ENCODE results near the gene FBLN1. TPM values are rescaled to one million over a fixed set of nuclear protein-coding genes. Genes with fewer than 3 reads are reported as not detected.

Gene FBLN1
- total RNA-seq, 1 donor from 2014 or later = 271 TPM

- H3K36me3 Mint-ChIP-seq = no peaks in the 10 kb centered on the region
- peaks cover 33% of the 10 kb centered on the region for H3K4me1 Mint-ChIP-seq (ENCODE audit: unreplicated experiment)
- no peak for DNase-seq (ENCODE audit: extremely low spot score, unreplicated experiment)
- no peak overlapping the region for H3K4me3 Mint-ChIP-seq
- TF ChIP-seq, protein P1, sequence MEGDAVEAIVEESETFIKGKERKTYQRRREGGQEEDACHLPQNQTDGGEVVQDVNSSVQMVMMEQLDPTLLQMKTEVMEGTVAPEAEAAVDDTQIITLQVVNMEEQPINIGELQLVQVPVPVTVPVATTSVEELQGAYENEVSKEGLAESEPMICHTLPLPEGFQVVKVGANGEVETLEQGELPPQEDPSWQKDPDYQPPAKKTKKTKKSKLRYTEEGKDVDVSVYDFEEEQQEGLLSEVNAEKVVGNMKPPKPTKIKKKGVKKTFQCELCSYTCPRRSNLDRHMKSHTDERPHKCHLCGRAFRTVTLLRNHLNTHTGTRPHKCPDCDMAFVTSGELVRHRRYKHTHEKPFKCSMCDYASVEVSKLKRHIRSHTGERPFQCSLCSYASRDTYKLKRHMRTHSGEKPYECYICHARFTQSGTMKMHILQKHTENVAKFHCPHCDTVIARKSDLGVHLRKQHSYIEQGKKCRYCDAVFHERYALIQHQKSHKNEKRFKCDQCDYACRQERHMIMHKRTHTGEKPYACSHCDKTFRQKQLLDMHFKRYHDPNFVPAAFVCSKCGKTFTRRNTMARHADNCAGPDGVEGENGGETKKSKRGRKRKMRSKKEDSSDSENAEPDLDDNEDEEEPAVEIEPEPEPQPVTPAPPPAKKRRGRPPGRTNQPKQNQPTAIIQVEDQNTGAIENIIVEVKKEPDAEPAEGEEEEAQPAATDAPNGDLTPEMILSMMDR (conservative IDR thresholded peaks at IDR 0.05) = no peak
- H3K9me3 Mint-ChIP-seq = no peaks in the 10 kb centered on the region
- H3K27me3 Mint-ChIP-seq = peaks cover 39% of the 10 kb centered on the region
- H3K27ac Mint-ChIP-seq = no peak overlapping the region
Observed at GRCh38 chr22:45632791-45633515, 130.3 kb downstream of the FBLN1 start.

DNA sequence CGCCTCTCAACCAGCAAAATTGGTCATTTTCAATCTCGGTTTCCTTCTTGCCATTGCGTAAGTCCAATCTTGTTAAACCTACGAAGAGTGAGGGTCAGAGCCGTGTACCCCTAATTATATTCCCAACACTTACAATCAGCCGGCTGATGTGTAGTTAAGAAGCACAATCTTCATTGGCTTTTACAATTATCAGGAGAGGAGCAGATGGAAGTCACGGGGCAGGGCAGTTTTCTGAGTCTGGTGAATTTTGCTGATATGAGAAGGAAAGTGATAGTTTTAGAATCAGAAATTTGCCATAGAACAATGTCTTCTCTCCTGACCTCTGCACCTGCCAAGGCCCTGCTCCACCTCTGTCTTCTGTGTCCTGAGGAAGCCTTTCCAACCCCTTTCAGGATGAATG is 134.0 kb downstream of the FBLN1 start:
- H3K4me1 Mint-ChIP-seq (ENCODE audit: unreplicated experiment) = peaks cover 20% of the 10 kb centered on the region
- H3K4me3 Mint-ChIP-seq = no peak overlapping the region
- H3K27me3 Mint-ChIP-seq = peaks cover 30% of the 10 kb centered on the region
- TF ChIP-seq, protein P1 (conservative IDR thresholded peaks at IDR 0.05) = no peak
- H3K36me3 Mint-ChIP-seq = no peaks in the 10 kb centered on the region
- DNase-seq (ENCODE audit: extremely low spot score, unreplicated experiment) = no peak
- H3K27ac Mint-ChIP-seq = no peak overlapping the region
- no peaks in the 10 kb centered on the region for H3K9me3 Mint-ChIP-seq

- Mint-ChIP-seq H3K27ac (no peak overlapping the region), H3K4me1 (ENCODE audit: unreplicated experiment) (peaks cover 21% of the 10 kb centered on the region), H3K36me3 (no peaks in the 10 kb centered on the region), H3K27me3 (peaks cover 28% of the 10 kb centered on the region), H3K4me3 (no peak overlapping the region), H3K9me3 (no peaks in the 10 kb centered on the region)
- DNase-seq (ENCODE audit: extremely low spot score, unreplicated experiment) = no peak
- TF ChIP-seq, protein P1 (conservative IDR thresholded peaks at IDR 0.05) = no peak
Observed at GRCh38 chr22:45638197-45638596, 135.5 kb downstream of the FBLN1 start.

- peaks cover 17% of the 10 kb centered on the region for H3K4me1 Mint-ChIP-seq (ENCODE audit: unreplicated experiment)
- H3K27me3 Mint-ChIP-seq = peaks cover 24% of the 10 kb centered on the region
- peak overlapping the region; percentile 44 for H3K4me3 Mint-ChIP-seq
- peak overlapping the region; percentile 65 for H3K27ac Mint-ChIP-seq
- TF ChIP-seq, protein P1 (conservative IDR thresholded peaks at IDR 0.05) = no peak
- DNase-seq (ENCODE audit: extremely low spot score, unreplicated experiment) = no peak
- H3K36me3 Mint-ChIP-seq = no peaks in the 10 kb centered on the region
- no peaks in the 10 kb centered on the region for H3K9me3 Mint-ChIP-seq
Observed at GRCh38 chr22:45638834-45639746, 136.4 kb downstream of the FBLN1 start.

DNA sequence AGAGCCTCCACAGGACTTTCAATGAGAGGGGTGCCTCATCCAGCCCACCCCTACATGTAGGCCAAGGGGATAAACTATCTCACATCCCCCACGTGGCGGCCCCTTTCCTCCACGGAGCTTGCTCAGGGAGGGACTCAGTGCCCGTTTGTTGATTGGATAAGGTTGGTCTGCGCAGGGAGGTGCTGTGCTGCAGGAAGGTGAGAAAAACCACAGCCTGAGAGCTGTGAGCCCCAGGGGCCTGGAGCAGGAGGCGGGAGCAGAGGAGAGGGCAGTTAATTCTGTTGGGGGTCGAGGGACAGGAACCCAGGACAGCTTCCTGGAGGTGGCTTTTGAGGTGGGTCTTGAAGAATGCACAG is 137.0 kb downstream of the FBLN1 start:
- TF ChIP-seq, protein P1 (conservative IDR thresholded peaks at IDR 0.05) = no peak
- H3K27ac Mint-ChIP-seq = no peak overlapping the region
- DNase-seq (ENCODE audit: extremely low spot score, unreplicated experiment) = no peak
- H3K27me3 Mint-ChIP-seq = peaks cover 26% of the 10 kb centered on the region
- no peaks in the 10 kb centered on the region for H3K36me3 Mint-ChIP-seq
- H3K4me3 Mint-ChIP-seq = no peak overlapping the region
- no peaks in the 10 kb centered on the region for H3K9me3 Mint-ChIP-seq
- H3K4me1 Mint-ChIP-seq (ENCODE audit: unreplicated experiment) = peaks cover 17% of the 10 kb centered on the region

Data from type B pancreatic cell (in vitro differentiated cells).